Upper lobe of left lung (tissue), 4 donors: ENCODE measurements around the gene TMEM273.

ENCODE experiments used
- CTCF ChIP-seq, 6 experiments: fragments of 450-650 bp in 4 of 6; fragments of 200-600 bp in 2 of 6; sonication (generic) in 2 of 6; IDR thresholded peaks; one replicate each; pipeline ENCODE4 v1.5.1; 2016 to 2019; ENCODE audit warnings: antibody characterized with exemption in 6 of 6
- POLR2A ChIP-seq, 4 donors: fragments of 450-650 bp; IDR thresholded peaks; one replicate each; pipeline ENCODE4 v1.5.1; 2016 to 2017; ENCODE audit warnings: antibody characterized with exemption in 4 of 4, mild to moderate bottlenecking in 2 of 4
- POLR2AphosphoS5 ChIP-seq, 2 donors: sonication (generic); formaldehyde crosslinking; IDR thresholded peaks; one replicate each; pipeline ENCODE4 v1.5.1; 2017; ENCODE audit warnings: antibody characterized with exemption in 2 of 2

GRCh38 chr10:49152037-49152436 lies 36.2 kb downstream of the TMEM273 start:
- TF ChIP-seq CTCF (IDR thresholded peaks at IDR 0.05) (no peak), POLR2A (IDR thresholded peaks at IDR 0.05) (no peak), POLR2AphosphoS5 (IDR thresholded peaks at IDR 0.05) (no peak)
